ENCODE data around the gene ADIPOQ.
"Not testable (repeated sequence)": the region's sequence is repeated elsewhere in the genome, so short reads cannot be mapped to it uniquely, and the experiment has no call there.

Gene ADIPOQ

DNA sequence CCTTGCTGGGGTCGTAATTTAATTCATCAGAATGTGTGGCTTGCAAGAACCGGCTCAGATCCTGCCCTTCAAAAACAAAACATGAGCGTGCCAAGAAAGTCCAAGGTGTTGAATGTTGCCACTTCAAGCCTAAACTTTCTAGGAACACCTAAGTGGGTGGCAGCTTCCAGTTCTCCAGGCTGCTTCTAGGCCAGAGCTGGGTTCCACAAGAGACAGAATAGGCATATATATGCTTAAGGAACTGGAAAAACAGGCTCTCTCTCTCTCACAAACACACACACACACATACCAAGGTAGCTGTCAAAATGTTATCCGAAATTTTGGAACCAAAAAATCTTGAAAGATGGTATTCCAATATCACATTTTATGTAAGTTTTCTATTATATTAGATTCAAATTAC, 890 bp upstream of the ADIPOQ start:
- TF ChIP-seq, protein P1, sequence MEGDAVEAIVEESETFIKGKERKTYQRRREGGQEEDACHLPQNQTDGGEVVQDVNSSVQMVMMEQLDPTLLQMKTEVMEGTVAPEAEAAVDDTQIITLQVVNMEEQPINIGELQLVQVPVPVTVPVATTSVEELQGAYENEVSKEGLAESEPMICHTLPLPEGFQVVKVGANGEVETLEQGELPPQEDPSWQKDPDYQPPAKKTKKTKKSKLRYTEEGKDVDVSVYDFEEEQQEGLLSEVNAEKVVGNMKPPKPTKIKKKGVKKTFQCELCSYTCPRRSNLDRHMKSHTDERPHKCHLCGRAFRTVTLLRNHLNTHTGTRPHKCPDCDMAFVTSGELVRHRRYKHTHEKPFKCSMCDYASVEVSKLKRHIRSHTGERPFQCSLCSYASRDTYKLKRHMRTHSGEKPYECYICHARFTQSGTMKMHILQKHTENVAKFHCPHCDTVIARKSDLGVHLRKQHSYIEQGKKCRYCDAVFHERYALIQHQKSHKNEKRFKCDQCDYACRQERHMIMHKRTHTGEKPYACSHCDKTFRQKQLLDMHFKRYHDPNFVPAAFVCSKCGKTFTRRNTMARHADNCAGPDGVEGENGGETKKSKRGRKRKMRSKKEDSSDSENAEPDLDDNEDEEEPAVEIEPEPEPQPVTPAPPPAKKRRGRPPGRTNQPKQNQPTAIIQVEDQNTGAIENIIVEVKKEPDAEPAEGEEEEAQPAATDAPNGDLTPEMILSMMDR (IDR thresholded peaks at IDR 0.05; ENCODE audit: low read depth, low read length, missing control alignments), result no peak
- no peak for DNase-seq (ENCODE audit: low read depth)
- in situ Hi-C loops (cut with HindIII; ENCODE audit: low sequenced_read_pairs), result no loop called here
- no peak overlapping the region for H3K4me3 ChIP-seq (ENCODE audit: low read depth, low read length)

DNA sequence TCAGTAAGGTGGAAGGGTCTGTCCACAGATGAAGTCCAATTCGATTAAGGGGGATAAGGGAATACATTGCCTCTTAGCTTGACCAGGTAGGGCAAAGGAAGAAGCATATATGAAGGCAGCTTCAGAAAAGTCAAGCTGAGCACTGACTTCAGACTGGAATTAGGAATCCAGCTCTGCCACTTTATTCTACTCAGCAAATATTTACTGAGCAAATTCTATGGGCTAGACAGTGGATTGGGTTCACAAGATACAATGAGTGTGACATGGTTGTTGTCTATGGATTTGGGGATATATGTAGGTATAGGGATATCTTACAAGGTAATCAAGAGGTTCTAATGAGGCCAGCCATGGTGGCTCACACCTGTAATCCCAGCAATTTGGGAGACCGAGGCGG, 526 bp downstream of the ADIPOQ start:
- no peak overlapping the region for H3K4me3 ChIP-seq (ENCODE audit: low read depth, low read length)
- in situ Hi-C loops (cut with HindIII; ENCODE audit: low sequenced_read_pairs), result no loop called here
- no peak for DNase-seq (ENCODE audit: low read depth)
- TF ChIP-seq, protein P1 (IDR thresholded peaks at IDR 0.05; ENCODE audit: low read depth, low read length, missing control alignments), result no peak

DNA sequence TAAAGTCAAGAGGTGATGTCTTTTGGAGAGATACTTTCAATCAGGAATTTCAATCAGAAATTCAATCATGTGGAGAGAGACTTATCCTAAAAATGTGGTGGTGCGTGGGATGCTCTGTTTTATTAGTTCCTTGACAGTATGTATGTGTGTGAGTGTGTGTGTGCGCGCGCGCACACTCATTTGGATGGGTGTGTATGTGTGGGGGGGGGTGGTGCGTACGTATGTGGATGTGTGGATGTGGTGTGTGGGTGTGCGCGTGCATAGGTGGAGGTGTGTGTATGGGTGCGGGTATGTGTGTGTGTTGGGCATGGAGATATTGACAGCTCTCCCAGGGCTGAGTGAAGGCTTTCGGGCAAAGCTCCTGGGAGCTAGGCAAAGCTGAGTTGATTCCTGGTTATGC, 2.4 kb downstream of the ADIPOQ start:
- TF ChIP-seq, protein P1 (IDR thresholded peaks at IDR 0.05; ENCODE audit: low read depth, low read length, missing control alignments), result no peak
- DNase-seq (ENCODE audit: low read depth), result no peak
- no peak overlapping the region for H3K4me3 ChIP-seq (ENCODE audit: low read depth, low read length)
- in situ Hi-C loops (cut with HindIII; ENCODE audit: low sequenced_read_pairs), result no loop called here

DNA sequence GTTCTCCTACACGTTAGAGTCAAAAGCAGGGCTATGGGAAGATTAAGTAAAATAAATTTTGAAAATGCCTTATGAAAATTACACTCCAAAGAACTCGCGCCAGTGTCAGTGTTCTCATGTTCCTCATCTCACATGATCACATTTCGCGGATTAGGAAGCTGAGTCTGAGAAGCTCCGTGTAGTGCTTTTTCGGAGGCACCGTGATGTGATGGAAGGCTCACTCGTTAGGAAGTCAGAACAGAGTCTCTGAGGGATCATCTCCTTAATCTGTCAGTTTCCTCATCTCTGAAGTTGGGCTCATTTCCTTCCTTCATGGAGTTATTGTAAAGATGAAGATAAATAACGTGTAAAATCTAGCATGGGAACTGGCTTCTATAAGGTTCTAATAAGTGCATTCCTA, 3.2 kb downstream of the ADIPOQ start:
- DNase-seq (ENCODE audit: low read depth), result no peak
- H3K4me3 ChIP-seq (ENCODE audit: low read depth, low read length), result no peak overlapping the region
- TF ChIP-seq, protein P1 (IDR thresholded peaks at IDR 0.05; ENCODE audit: low read depth, low read length, missing control alignments), result no peak
- in situ Hi-C loops (cut with HindIII; ENCODE audit: low sequenced_read_pairs), result no loop called here

DNA sequence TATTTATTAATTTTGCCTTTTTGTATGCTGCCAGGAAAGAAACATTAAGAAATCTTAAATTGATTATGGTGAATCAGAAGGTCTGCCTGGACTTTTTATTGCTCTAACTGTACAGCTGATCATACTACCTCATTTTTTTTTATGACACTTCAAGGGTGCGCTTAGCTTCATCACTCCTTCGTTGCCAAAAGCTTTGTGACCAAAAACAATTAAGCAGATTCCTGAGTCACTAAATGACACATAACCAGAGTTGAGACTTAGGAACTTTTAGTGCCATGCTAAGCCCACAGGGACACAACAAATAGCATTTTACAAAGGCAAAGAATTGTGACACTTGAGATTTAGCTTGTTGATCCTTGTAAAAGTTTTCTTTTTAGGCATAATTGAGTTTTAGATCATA, 4.9 kb downstream of the ADIPOQ start:
- no peak overlapping the region for H3K4me3 ChIP-seq (ENCODE audit: low read depth, low read length)
- TF ChIP-seq, protein P1 (IDR thresholded peaks at IDR 0.05; ENCODE audit: low read depth, low read length, missing control alignments), result no peak
- no peak for DNase-seq (ENCODE audit: low read depth)
- in situ Hi-C loops (cut with HindIII; ENCODE audit: low sequenced_read_pairs), result no loop called here

DNA sequence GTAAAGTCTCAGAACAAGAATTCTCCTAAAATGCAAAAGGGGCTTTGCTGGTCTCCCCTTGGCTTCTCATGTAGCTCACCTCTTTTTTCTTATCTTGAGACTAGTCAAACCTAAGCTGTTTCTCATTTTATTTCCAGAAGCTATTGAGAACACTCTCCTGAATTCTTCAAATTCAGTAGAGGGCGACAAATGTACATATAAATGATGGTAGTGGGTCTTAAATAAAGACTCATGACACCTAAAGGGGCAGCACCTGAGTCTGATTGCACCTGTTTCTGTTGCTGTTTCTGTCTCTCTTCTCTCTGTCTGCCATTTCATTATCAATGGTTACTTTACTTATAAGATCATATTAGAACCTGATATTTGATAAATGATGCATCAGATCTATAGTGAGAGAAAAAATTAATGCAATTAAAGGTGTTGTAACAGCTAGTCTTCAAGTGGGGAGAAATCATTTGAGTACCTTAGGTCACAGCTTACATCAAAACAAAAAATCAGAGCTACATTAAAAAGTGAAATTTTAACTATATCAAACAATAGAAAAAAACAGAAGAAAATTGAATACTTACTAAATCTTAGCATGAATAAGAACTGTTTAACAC, 7.0 kb downstream of the ADIPOQ start:
- no peak for DNase-seq (ENCODE audit: low read depth)
- in situ Hi-C loops (cut with HindIII; ENCODE audit: low sequenced_read_pairs), result no loop called here
- H3K4me3 ChIP-seq (ENCODE audit: low read depth, low read length), result no peak overlapping the region
- TF ChIP-seq, protein P1 (IDR thresholded peaks at IDR 0.05; ENCODE audit: low read depth, low read length, missing control alignments), result peak; percentile 35

DNA sequence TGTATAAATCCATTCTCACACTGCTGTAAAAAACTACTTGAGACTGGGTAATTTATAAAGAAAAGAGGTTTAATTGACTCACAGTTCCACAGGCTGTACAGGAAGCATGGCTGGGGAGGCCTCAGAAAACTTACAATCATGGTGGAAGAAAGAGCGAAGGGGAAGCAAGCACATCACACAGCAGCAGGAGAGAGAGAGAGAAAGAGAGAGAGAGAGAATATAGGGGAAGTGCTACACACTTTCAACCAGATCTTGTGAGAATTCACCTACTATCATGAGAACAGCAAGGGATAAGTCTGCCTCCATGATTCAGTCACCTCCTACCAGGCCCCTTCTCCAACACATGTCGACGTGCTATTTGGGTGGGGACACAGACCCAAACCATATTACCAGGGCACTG, 9.3 kb downstream of the ADIPOQ start:
- in situ Hi-C loops (cut with HindIII; ENCODE audit: low sequenced_read_pairs); DNase-seq (ENCODE audit: low read depth); H3K4me3 ChIP-seq (ENCODE audit: low read depth, low read length): not testable (repeated sequence)
